GM18507 (cell line): ENCODE measurements around the gene KRTAP12-4.
"Not testable (repeated sequence)": the region's sequence is repeated elsewhere in the genome, so short reads cannot be mapped to it uniquely, and the experiment has no call there.

Experiments used
- DNase-seq: peaks from one replicate; pipeline ENCODE4 v3.0.0; 2011; ENCODE audit warnings: low read depth; ENCODE audit not compliant: insufficient read length; ENCODE audit errors: extremely low spot score
- FAIRE-seq: peaks from 2 replicates; lab custom pipeline; 2011; peaks lifted over from hg19 to GRCh38; lab: Jason Lieb, UNC

KRTAP12-4 gene

GRCh38 chr21:44615911-44616590, 38.4 kb downstream of the KRTAP12-4 start:
- no peak for FAIRE-seq

DNA sequence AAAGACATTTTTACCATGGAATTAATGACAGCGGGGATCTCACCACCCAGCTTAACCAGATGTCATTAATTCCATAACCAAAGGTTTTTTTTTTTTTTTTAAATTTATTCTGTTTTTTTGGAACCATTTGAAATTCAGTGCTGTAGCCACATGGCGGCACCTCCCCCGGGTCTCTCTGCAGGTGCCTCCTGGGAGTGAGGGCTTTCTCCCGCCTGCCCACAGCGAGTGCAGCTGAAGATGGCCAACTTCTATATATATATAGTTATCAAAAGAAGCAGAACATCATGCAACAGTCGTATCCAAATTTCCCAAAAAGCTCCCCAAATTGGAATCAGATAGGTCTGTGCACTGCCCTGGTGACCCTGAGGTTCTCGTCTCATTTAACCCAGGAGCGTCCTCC, 39.0 kb downstream of the KRTAP12-4 start:
- no peak for DNase-seq
- FAIRE-seq = no peak

More at GRCh38 chr21:44615911-44616590, 38.4 kb downstream of the KRTAP12-4 start:
- DNase-seq = no peak

- no peak for DNase-seq
- no peak for FAIRE-seq
Measured at GRCh38 chr21:44614961-44615391, 39.5 kb downstream of the KRTAP12-4 start.

GRCh38 chr21:44614161-44614631, 40.3 kb downstream of the KRTAP12-4 start:
- no peak for FAIRE-seq

GRCh38 chr21:44613386-44614155, 40.9 kb downstream of the KRTAP12-4 start:
- DNase-seq (no peak), FAIRE-seq (no peak)

More at GRCh38 chr21:44614161-44614631, 40.3 kb downstream of the KRTAP12-4 start:
- no peak for DNase-seq

DNA sequence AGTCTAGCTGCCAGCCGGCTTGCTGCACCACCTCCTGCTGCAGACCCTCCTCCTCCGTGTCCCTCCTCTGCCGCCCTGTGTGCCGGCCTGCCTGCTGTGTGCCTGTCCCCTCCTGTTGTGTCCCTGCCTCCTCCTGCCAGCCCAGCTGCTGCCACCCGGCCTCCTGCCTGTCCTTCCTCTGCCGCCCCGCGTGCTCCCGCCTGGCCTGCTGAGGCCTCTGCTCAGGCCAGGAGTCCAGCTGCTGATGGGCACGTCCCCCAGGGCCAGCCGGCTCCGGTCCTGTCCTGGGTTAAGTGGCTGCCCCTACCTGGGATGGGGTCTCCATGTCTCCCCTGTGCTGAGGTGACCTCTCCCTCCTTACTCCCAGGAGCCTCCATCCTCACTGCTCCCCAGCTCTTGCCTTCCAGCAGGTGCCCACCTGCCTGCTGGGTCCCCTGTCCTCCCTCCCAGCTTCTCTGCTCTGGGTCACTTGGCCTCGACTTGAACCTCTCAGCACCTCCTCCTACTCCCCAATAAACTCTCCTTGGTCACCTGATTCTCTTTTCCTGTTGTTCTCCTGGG, 41.7 kb downstream of the KRTAP12-4 start:
- no peak for FAIRE-seq
- DNase-seq = no peak

GRCh38 chr21:44612029-44612486, 42.4 kb downstream of the KRTAP12-4 start, which contains the start of gene KRTAP10-8:
TSS of gene KRTAP10-8 (plus strand) at chr21:44612079. CDS start at chr21:44612101, 22 bp downstream.
- FAIRE-seq (no peak), DNase-seq (no peak)

DNA sequence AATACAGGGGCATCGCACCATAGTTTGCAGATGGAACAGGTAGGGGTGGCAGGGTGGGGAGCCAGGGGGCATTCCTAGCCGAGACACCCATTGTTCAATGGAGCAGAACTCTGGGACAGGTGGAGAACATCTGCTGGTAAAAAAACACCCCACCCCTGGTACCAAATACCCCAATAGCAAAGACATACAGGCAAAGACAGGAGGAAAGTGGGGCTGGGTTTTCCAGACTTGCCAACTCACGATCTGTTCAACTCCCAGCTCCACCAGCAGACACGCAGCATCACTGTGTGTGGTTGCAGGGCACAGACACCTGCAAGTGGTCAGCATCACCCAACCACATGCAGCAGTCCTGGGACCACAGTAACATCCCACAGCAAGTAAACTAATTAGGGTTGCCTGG, 42.9 kb downstream of the KRTAP12-4 start:
- no peak for FAIRE-seq

DNA sequence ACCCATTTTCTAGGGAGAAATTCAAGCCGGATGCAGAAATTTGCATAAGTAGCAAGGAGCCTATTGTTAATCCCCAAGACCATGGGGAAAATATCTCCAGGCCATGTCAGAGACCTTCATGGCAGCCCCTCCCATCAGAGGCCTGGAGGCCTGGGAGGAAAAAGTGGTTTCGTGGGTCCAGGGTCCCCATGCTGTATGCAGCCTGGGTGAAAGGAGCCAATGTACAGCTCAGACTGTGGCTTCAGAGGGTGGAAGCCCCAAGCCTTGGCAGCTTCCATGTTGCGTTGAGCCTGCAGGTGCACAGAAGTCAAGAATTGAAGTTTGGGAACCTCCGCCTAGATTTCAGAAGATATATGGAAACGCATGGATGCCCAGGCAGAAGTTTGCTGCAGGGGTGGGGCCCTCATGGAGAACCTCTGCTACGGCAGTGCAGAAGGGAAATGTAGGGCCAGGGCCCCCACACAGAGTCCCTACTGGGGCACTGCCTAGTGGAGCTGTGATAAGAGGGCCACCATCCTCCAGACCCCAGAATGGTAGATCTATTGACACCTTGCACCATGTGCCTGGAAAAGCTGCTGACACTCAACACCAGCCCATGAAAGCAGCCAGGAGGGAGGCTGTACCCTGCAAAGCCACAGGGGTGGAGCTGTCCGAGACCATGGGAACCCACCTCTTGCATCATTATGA, 44.2 kb downstream of the KRTAP12-4 start:
- DNase-seq, FAIRE-seq: not testable (repeated sequence)

More for the DNA sequence above, 42.9 kb downstream of the KRTAP12-4 start:
- no peak for DNase-seq

GRCh38 chr21:44609193-44609592, 45.3 kb downstream of the KRTAP12-4 start:
- DNase-seq = no peak
- no peak for FAIRE-seq

DNA sequence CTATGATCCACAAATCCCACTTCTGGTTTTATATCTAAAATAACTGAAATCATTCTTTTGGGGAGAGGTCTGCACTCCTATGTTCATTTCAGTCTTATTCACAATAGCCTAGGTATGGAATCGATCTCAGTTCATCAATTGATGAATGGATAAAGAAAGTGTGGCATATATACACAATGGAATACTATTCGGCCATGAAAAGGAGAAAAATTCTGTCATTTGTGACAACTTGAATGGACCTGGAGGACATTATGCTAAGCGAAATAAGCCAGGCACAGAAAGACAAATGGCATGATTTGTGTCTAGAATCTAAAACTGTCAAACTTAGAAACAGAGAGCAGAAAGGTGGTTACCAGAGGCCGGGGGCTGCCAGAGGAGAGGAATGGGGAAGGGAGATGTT, 48.0 kb downstream of the KRTAP12-4 start:
- FAIRE-seq = no peak
- DNase-seq = no peak
